EH (cell line): ENCODE results near the gene KANSL2.
A peak's percentile ranks its signal among the peaks of the same experiment; 100 is the strongest.
"Not testable (repeated sequence)": the region's sequence is repeated elsewhere in the genome, so short reads cannot be mapped to it uniquely, and the experiment has no call there.

Experiments used
- DNase-seq: peaks from one replicate; pipeline ENCODE4 v3.0.0-alpha.2; 2015; ENCODE audit warnings: low read depth

The KANSL2 gene

DNA sequence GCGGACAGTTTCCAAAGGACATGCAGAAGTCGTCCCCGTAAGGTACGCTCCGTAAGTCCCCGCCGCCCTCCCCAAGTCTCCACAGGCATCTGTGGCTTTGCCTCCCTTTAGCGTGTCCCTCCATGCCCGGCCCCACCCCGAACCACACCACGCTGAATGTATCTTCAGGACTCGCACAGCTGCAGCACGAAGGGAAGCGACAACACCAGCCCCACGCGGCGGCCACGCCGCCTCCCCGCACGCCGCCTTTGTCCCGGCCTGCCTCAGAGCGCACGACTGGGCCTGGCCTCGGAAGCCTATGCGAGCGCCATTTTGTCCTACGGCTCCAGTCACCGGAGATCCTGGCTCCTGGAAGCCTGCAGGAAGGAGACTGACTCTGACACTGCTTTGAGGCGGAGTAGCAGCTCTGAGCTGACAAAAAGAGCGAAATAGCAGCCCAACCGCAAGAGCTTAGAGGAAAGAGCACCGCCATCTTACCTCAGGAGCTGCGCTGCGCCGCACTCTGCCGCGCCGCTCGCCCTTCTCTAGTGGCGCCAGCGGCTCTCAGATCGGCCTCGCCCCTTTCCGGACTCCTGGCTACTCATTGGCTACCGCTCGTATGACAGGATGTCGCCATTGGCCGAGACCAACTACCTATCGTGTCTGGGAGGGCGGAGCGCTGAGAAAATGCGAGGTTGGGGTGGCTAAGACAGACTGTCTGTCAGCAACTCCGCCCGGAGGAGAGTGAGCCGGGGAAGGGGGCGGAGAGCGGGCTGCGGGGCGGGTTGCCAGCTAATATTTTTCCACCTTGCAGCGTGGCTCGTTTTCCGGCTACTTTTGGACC is at the start of gene KANSL2:
Gene KANSL2 (minus strand): TSS at position 529 of the 823 bp plus-strand sequence. CDS start 606 bp downstream, outside the sequence.
- DNase-seq, result peak; percentile 99

GRCh38 chr12:48728807-48729206 is 46.8 kb upstream of the KANSL2 start:
- peak; percentile 9 for DNase-seq

DNA sequence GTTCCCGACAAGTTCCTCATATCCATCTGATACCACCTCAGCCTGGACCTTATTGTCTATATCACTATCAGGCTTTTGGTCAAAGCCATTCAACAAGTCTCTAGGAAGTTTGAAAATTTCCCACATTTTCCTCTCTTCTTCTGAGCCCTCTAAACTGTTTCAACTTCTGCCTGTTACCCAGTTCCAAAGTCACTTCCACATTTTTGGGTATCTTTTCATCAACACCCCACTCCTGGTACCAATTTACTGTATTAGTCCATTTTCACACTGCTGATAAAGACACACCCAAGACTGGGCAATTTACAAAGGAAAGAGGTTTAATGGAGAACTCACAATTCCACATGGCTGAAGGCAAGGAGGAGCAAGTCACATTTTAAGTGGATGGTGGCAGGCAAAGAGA is 38.7 kb upstream of the KANSL2 start:
- not testable (repeated sequence) for DNase-seq

DNA sequence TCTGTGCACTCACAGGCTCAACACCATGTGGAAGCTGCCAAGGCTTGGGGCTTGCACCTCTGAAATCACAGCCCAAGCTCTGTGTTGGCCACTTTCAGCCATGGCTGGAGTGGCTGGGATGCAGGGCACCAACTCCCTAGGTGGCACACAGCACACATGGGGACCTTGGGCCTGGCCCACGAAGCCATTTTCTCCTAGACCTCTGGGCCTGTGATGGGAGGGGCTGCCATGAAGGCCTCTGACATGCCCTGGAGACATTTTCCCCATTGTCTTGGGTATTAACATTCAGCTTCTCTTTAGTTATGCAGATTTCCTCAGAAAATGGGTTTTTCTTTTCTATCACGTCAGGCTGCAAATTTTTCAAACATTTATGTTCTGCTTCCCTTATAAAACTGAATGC is 38.1 kb upstream of the KANSL2 start:
- not testable (repeated sequence) for DNase-seq

DNA sequence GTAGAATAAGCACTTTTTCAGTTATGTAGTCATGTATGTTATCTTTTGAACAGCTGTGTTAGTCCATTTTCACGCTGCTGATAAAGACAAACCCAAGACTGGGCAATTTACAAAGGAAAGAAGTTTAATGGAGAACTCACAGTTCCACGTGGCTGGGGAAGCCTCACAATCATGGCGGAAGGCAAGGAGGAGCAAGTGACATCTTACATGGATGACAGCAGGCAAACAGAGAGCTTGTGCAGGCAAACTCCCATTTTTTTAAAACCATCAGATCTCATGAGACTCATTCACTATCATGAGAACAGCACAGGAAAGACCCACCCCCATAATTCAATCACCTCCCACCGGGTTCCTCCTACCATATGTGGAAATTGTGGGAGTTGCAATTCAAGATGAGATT is 37.0 kb upstream of the KANSL2 start:
- not testable (repeated sequence) for DNase-seq

DNA sequence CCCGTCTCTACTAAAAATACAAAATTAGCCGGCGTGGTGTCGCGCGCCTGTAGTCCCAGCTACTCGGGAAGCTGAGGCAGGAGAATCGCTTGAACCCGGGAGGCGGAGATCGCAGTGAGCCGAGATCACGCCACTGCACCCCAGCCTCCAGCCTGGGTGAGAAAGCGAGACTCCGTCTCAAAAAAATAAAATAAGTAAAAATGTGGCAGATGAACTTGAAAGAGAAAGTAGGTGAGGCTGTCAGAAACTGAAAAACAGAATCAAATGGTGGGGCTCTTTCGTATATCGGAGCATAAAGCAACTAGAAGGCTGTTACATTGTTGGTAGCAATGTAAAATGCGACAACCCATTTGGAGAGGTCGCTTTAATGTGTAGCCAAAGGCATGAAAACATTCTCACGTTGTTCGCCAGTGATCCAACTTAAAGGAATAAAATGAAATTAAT is 35.2 kb upstream of the KANSL2 start:
- DNase-seq, result peak; percentile 6

DNA sequence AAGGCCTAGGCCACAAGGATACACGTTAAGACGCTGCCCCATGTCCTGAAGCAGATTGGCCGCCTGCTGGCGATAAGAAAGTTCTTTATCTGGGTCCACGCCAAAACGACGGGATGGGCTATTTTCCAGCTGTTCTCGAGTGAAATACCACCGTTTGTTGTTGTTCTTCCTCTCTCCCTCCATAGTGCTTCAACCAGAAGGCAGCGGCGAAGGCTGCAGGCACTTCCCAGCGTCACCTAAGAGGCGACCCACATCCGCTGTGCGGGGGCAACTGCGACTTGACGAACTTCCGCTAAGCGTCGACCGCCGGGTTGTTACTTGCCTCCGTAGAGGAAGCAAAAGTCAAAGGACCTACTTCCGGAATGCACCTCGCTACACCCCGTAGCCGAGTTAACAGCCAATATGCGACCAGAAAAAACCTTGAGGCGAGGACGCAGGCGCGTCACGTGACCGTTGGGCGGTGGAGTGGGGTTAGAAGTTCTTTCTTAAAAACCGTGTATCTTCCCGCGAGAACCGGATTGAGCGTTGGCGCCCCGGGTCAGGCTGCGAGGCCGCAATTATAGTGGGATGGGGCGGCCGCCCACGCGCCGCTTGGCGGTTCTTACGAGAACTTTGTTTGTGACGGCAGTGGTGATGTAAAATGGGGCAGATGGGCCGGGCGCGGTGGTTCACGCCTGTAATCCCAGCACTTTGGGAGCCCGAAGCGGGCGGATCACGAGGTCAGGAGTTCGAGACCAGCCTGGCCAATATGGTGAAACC is 34.6 kb upstream of the KANSL2 start, which contains the start of gene CCNT1:
Gene CCNT1 (minus strand): TSS at position 215 of the 759 bp plus-strand sequence. CDS start 32 bp downstream, at position 183.
- DNase-seq, result peak; percentile 100

DNA sequence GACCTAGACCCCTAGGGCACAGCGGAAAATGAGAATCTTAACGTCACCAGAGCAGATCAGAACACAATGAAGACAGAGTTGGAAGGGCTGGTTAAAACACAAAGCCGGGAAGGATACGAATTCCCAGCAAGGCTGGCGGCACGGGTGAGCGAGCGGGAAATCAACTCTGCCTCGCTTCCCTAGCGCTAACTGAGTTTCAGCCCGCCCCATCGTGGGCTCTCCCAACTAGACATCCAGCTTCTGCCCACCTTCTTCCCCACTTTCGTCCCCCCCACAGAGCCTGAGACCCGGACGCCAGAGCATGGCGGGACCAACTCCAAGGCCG is 34.1 kb upstream of the KANSL2 start:
- no peak for DNase-seq

DNA sequence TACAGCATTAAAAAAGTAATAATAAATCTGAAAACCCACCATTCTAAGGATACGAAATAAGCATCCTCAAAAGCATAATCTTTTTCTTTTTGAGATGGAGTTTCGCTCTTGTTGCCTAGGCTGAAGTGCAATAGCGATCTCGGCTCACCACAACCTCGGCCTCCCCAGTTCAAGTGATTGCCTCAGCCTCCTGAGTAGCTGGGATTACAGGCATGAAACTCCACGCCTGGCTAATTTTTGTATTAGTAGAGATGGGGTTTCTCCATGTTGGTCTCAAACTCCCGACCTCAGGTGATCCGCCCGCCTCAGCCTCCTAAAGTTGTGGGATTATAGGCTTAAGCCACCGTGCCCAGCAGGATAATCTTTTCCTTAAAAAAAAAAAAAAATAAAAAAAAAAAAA is 30.2 kb upstream of the KANSL2 start:
- DNase-seq, result no peak

- not testable (repeated sequence) for DNase-seq
These were observed 16.8 kb upstream of the KANSL2 start for GRCh38 chr12:48698822-48699221.

GRCh38 chr12:48696626-48697025 is 14.6 kb upstream of the KANSL2 start:
- no peak for DNase-seq

GRCh38 chr12:48695859-48696258 is 13.8 kb upstream of the KANSL2 start:
- DNase-seq, result no peak

DNA sequence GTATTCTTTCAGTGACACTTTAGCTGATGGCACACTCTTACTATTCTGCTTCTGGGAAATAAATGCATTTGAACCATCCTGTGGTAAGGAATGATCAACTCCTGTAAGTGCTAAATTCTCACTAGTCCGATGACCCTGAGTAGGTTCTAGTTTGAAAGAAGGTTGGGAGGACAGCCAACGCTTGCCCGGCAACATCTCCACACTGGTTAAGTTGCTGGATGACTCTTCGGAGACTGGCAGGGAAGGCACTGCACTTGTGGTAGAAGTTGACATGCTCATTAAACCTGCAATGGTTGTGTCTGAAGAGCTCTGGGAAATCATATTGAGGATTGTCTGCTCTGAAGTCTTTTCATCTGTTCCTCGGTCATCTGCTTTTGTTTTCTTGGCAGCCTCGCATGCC is 12.0 kb upstream of the KANSL2 start:
- DNase-seq, result no peak

DNA sequence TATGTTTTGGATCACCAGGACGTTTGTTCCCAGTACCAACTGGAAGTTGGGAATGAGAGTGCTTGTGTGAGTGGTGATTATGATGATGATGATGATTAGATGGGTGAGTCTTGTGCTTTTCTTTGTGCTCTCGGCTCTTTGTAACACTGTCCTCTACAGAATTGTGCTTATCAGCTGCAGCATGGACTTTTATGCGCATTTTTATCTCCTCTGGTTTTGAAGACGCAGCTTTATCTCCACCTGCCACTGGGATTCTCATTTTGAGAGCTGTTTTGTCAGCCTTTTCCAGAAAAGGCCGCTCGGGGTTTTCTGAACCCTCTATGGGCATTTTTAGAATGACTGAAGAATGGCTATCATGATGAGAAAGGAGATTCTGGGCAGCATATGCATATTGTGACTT is 11.5 kb upstream of the KANSL2 start:
- DNase-seq, result no peak

GRCh38 chr12:48691826-48692487 is 9.9 kb upstream of the KANSL2 start:
- no peak for DNase-seq

- no peak for DNase-seq
These were observed 9.0 kb upstream of the KANSL2 start for GRCh38 chr12:48690990-48691389.

DNA sequence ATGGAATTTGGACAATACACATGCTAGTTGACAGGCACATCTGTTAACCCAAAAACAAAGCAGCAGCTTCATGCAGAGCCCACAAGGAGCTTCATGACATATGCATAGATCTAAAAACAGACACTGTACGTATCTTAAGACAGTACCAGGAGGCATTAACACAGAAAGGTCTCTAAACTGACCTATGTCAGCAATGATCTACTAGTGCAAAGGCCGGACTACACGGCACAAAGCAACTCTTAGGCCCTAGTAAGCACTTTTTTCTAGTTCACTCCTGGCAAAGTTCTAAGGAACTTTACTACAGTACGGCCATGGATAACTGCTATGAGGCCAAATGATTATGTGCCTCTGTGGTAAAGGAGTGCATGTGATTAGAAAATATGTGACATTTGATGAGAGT is 8.4 kb upstream of the KANSL2 start:
- DNase-seq, result no peak

DNA sequence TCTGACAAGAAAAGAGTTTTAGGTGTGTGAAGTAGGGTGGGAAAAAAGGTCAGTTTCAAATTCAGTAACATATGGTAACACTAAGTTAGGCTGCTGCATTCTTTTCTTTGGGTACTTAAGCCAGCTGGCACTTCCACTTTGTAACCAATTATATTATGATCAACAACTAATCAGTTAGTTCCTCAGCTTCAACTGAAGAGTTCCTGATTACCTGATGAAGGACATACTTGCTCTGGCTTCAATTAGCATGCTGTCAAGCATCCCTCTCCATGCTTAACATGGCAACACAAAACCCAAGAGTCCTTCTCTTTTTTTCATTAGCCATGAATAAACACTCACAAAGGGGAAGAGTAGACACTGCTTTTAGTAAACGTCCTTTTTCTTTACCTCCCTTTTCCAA is 6.8 kb upstream of the KANSL2 start:
- no peak for DNase-seq

- no peak for DNase-seq
These were observed 5.6 kb upstream of the KANSL2 start for GRCh38 chr12:48687592-48687991.

GRCh38 chr12:48686615-48687334 is 4.7 kb upstream of the KANSL2 start:
- DNase-seq, result no peak

DNA sequence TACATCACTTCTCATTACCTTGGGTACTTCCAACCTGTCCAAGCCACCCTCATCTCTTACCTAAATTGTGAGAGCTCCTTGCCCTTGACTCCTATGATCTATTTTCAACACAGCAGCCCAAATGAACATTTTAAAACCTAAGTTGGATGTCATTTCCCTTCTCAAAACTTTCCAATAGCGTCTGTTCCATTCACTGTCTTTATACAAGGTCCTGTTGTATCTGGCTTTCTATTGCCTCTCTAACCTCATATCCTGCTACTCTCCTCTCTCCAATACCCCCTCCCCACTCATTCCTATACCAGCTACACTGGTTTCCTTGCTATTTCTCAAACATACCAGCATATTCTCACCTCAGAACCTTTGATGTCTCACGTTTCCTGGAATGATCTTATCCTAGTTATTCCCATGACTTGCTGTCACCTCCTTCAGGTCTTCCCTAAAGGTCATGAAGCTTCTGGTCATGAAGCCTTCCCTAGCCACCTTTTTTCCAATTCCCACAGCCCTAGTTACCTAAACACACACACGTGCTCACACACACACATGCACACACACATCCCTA is 4.1 kb upstream of the KANSL2 start:
- DNase-seq, result no peak

DNA sequence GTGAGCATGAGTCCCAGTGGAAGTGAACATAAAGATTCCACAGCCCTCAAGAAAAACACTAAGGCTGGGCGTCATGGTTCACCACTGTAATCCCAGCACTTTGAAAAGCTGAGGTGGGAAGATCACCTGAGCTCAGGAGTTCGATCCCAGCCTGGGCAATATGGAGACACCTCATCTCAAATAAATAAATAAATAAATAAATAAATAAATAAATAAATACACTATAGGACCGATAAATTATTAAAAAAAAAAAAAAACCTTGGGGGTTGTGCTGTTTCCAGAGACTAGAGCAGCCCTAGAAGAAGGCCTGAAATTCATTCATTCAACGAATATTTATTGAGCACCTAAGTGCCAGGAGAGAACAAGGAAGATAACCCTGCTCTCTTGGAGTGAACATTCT is 1.5 kb upstream of the KANSL2 start:
- DNase-seq, result no peak
